ENCODE results near the gene CPTP.

Gene CPTP

DNA sequence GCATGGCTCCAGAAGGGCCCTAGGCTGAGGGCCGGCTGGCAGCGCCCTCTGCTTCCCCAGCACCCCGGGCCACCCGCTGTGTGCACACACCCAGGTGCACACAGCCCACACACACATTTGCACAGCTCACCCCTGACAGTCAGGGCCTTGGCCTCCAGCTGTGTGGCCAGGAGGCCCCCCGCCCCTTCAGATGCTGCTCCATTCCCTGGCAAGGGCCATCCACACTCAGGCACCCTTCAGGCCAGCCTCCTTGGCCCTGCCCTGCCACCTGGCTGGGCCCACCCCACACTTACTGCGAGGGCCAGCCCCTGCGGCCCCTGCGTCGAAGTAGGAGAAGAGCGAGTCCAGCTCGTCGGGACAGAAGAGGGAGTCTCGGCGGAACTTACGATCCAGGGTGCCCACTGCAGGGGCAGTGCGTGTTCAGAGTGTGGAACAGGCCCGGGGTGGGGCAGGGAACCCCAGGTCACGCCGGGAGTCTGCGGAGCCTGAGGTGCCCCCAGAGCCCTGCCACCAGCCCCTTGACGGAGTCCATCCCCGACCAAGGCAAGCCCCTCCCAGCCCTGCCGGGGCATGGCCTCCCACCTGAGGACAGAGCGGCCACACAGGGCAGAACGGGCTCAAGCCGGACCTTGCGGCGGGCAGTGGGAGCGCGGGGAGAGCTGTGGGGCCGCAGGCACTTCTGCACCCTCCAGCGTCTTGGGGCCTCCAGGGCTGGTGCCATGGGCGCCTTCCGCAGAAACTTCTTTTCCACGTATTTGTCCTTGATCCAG is 29.3 kb upstream of the CPTP start:
- H2AFZ ChIP-seq (ENCODE audit: low read length), result no peak overlapping the region
- H3K9me2 ChIP-seq (replicated peaks; ENCODE audit: low read depth, low read length), result no peaks in the 10 kb centered on the region

DNA sequence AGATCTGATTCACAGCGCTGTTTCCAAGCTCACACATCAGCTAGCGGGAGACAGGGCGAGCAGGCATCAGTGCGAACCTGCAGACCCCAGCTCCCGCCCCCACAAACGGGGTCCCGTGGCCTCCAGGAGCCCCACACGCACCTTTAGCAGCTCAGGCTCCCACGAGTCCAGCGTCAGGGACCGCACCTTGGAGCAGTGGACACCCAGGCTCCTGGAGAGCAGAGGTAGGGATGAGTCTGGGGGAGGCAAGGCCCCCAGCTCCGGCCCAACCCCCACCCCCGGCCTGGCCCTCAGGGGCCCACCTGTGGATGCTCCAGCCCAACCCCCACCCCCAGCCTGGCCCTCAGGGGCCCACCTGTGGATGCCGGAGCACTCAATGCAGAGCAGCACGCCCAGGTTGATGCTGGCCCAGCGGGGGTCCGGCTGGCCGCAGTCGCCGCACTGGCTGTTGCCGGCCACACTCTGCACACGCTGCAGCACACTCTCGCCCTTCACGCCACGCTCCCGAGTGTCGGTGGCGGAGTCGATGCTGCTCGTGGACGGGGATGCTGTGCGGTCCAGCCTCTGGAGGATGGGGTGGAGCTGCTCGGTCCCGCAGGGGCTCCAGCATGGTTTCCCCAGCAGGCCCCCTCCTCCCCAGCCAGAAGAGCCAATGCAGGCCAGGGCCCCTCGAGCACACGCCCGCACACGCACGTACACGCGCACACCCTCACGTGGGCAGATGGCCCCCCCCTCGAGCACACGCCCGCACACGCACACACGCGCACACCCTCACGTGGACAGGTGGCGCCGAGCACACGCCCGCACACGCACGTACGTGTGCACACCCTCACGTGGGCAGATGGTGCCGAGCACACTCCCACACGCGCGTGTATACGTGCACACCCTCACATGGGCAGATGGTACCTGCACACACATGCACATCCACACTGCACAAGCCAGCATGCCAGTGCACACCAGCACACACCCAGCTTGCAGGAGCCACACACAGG is 28.2 kb upstream of the CPTP start:
- Histone ChIP-seq H4K20me1 (ENCODE audit: insufficient read depth, low read length, poor library complexity, severe bottlenecking) (no peaks in the 10 kb centered on the region), H2AFZ (ENCODE audit: low read length) (no peak overlapping the region), H3K36me3 (ENCODE audit: insufficient read depth, low read length) (no peaks in the 10 kb centered on the region), H3K9me2 (replicated peaks; ENCODE audit: low read depth, low read length) (no peaks in the 10 kb centered on the region), H3K9ac (ENCODE audit: low read depth, low read length, poor library complexity, severe bottlenecking) (no peak overlapping the region), H3K9me3 (ENCODE audit: insufficient read depth, low read depth, low read length) (no peaks in the 10 kb centered on the region), H3K4me3 (ENCODE audit: low read length, poor library complexity, severe bottlenecking) (no peak overlapping the region), H3K4me1 (ENCODE audit: insufficient read depth, low read length, poor library complexity, severe bottlenecking) (no peaks in the 10 kb centered on the region), H3K4me2 (ENCODE audit: low read depth, low read length, poor library complexity, severe bottlenecking) (no peak overlapping the region), H3K27me3 (ENCODE audit: insufficient read depth, low read length, poor library complexity, severe bottlenecking) (no peaks in the 10 kb centered on the region), H3K79me2 (ENCODE audit: insufficient read depth, low read length) (no peaks in the 10 kb centered on the region), H3F3A (ENCODE audit: low read depth) (no peaks in the 10 kb centered on the region)
- TF ChIP-seq EZH2phosphoT487 (IDR thresholded peaks at IDR 0.05; ENCODE audit: borderline replicate concordance), result no peak
- TF ChIP-seq CTCF (conservative IDR thresholded peaks at IDR 0.05; ENCODE audit: low read length), result no peak

More for the DNA sequence above, 29.3 kb upstream of the CPTP start:
- no peak overlapping the region for H3K4me2 ChIP-seq (ENCODE audit: low read depth, low read length, poor library complexity, severe bottlenecking)
- H4K20me1 ChIP-seq (ENCODE audit: insufficient read depth, low read length, poor library complexity, severe bottlenecking), result no peaks in the 10 kb centered on the region
- TF ChIP-seq CTCF (conservative IDR thresholded peaks at IDR 0.05; ENCODE audit: low read length), result no peak
- TF ChIP-seq EZH2phosphoT487 (IDR thresholded peaks at IDR 0.05; ENCODE audit: borderline replicate concordance), result no peak
- no peak overlapping the region for H3K4me3 ChIP-seq (ENCODE audit: low read length, poor library complexity, severe bottlenecking)
- H3K36me3 ChIP-seq (ENCODE audit: insufficient read depth, low read length), result no peaks in the 10 kb centered on the region
- no peaks in the 10 kb centered on the region for H3K9me3 ChIP-seq (ENCODE audit: insufficient read depth, low read depth, low read length)
- no peaks in the 10 kb centered on the region for H3K27me3 ChIP-seq (ENCODE audit: insufficient read depth, low read length, poor library complexity, severe bottlenecking)
- H3F3A ChIP-seq (ENCODE audit: low read depth), result no peaks in the 10 kb centered on the region
- H3K4me1 ChIP-seq (ENCODE audit: insufficient read depth, low read length, poor library complexity, severe bottlenecking), result no peaks in the 10 kb centered on the region
- no peak overlapping the region for H3K9ac ChIP-seq (ENCODE audit: low read depth, low read length, poor library complexity, severe bottlenecking)
- H3K79me2 ChIP-seq (ENCODE audit: insufficient read depth, low read length), result no peaks in the 10 kb centered on the region

- Histone ChIP-seq H3K9me3 (ENCODE audit: insufficient read depth, low read depth, low read length) (no peaks in the 10 kb centered on the region), H3K4me2 (ENCODE audit: low read depth, low read length, poor library complexity, severe bottlenecking) (no peak overlapping the region), H4K20me1 (ENCODE audit: insufficient read depth, low read length, poor library complexity, severe bottlenecking) (peaks cover 4% of the 10 kb centered on the region), H3K4me1 (ENCODE audit: insufficient read depth, low read length, poor library complexity, severe bottlenecking) (no peaks in the 10 kb centered on the region), H3K9me2 (replicated peaks; ENCODE audit: low read depth, low read length) (no peaks in the 10 kb centered on the region), H3K9ac (ENCODE audit: low read depth, low read length, poor library complexity, severe bottlenecking) (no peak overlapping the region), H3K79me2 (ENCODE audit: insufficient read depth, low read length) (no peaks in the 10 kb centered on the region), H3F3A (ENCODE audit: low read depth) (no peaks in the 10 kb centered on the region), H3K36me3 (ENCODE audit: insufficient read depth, low read length) (no peaks in the 10 kb centered on the region), H2AFZ (ENCODE audit: low read length) (no peak overlapping the region), H3K4me3 (ENCODE audit: low read length, poor library complexity, severe bottlenecking) (no peak overlapping the region), H3K27me3 (ENCODE audit: insufficient read depth, low read length, poor library complexity, severe bottlenecking) (no peaks in the 10 kb centered on the region)
- TF ChIP-seq CTCF (conservative IDR thresholded peaks at IDR 0.05; ENCODE audit: low read length), result no peak
- no peak for TF ChIP-seq EZH2phosphoT487 (IDR thresholded peaks at IDR 0.05; ENCODE audit: borderline replicate concordance)
Observed at GRCh38 chr1:1297802-1298424, 26.7 kb upstream of the CPTP start.
